Amniotic stem cell (primary cell): ENCODE measurements around the gene RNF224.
"Not testable (repeated sequence)": the region's sequence is repeated elsewhere in the genome, so short reads cannot be mapped to it uniquely, and the experiment has no call there.

Source experiments
- DNase-seq: peaks from one replicate; lab custom pipeline; 2025; lab: John Stamatoyannopoulos, UW

The RNF224 gene

DNA sequence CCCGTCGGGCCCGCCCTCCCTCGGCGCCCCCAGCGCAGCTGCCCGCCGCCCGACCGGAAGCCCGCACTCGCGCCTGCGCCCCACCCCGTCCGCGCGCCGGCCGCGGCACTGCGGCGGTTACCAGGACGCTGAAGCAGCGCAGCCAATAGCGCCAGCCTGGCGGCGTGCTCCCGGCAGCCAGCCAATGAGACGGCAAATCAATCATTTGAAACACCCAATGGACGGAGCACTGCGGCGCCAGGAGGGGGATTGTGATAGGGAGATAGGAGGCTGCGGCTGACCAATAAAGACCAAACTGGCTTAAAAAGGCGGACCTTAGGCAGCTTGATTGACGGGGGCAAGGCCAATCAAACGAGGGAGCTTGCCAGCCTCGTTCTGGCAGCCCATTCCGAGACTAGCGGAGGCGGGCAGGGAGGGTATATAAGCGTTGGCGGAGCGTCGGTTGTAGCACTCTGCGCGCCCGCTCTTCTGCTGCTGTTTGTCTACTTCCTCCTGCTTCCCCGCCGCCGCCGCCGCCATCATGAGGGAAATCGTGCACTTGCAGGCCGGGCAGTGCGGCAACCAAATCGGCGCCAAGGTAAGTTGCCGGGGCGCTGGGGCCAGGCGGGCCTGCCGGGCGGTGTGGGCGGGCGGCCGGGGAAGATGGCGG is 13.7 kb downstream of the RNF224 start, which contains the start of gene TUBB4B:
Gene TUBB4B, plus strand, starts transcription at position 447 of the 649 bp plus-strand sequence. Its CDS starts 74 bp downstream, at position 521.
- peak; percentile 99 for DNase-seq

GRCh38 chr9:137241490-137242268 is 14.4 kb downstream of the RNF224 start:
- peak; percentile 31 for DNase-seq

GRCh38 chr9:137242269-137243203 is 15.2 kb downstream of the RNF224 start:
- no peak for DNase-seq

DNA sequence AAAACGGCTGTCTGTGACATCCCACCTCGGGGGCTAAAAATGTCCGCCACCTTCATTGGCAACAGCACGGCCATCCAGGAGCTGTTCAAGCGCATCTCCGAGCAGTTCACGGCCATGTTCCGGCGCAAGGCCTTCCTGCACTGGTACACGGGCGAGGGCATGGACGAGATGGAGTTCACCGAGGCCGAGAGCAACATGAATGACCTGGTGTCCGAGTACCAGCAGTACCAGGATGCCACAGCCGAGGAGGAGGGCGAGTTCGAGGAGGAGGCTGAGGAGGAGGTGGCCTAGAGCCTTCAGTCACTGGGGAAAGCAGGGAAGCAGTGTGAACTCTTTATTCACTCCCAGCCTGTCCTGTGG is 15.9 kb downstream of the RNF224 start:
- DNase-seq = not testable (repeated sequence)

DNA sequence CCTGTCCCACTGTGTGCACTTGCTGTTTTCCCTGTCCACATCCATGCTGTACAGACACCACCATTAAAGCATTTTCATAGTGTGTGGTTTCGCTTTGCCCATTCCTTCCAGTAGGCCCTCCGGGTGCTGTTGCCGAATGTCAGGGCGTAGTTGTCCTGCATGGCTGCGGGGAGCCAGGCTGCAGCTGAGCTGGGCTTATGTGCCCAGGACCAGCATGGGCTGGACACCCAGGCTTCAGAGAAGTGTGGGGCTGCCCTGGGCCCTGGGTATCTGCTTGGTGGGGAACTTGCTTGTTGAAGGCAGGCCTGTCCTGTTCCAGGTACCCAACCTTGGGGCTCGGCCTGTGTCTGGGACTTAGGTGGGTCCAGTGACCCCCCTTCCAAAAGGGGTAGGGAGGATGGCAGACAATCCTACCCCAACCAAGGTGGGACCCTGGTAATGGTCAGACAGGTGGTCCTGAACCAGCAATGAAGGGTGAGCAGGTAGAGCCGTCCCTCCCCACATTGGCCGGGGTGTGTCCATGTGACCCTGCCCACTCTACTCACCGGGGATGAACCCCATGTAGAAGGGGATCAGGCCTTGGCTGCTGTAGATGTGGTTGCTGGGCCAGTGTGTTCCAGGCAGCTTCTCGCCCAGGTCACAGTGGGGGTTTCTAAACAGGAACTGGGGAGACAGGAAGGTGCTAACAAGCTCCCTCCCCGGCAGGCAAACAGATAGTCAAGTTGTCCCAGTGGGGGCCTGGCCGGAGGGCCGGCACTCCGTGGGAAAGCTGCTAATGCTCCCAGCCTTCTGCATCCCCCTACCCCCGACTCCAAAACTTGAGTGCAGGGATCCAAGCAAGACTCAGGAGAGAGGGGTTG is 16.6 kb downstream of the RNF224 start:
- DNase-seq = no peak

DNA sequence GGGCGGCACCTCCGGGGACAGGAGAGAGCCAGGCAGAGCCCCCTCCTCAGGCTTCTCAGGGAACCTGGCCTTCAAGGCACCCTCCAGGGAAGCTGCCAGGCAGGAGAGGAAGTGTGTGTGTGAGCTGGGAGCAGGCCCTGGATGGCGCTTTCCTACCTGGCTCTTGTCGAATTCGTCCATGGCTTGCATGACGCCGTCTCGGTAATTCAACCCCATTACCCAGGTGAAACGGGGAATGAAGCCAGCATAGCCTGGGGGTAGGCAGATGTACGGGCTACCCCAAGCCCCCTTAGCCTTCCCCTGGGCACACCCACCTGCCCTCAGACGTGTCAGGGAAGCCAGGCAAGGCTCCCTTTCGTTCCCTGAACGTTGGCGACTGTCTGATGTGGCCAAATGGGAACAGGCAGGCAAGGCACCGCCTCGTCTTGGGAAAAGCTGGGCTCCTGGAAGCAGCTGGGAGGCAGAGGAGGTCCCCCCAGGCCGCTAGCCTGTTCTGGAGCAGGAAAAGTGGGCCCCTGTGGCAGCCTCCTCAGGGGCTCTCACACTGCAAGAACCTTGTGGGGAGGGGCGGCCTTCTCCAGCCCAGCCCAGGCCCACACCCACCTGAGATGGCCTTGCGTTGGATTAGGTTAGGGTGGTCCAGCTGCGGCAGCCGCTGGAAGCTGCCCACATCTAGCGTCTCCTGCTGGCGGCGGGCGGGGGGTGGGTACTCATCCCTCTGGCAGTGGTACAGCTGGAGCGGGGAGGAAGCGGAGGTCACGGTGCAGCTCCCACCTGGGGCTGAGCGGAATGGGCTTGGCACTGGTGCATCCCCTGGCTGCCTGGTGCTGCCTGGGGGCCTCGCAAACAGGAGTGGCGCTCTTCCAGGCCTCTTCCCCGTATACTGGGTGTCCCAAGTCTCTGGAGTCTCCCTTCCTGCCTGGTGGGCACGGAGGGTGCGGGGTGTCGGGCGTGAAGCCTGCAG is 17.5 kb downstream of the RNF224 start:
- no peak for DNase-seq

- no peak for DNase-seq
Observed at GRCh38 chr9:137245450-137246421, 18.4 kb downstream of the RNF224 start.

DNA sequence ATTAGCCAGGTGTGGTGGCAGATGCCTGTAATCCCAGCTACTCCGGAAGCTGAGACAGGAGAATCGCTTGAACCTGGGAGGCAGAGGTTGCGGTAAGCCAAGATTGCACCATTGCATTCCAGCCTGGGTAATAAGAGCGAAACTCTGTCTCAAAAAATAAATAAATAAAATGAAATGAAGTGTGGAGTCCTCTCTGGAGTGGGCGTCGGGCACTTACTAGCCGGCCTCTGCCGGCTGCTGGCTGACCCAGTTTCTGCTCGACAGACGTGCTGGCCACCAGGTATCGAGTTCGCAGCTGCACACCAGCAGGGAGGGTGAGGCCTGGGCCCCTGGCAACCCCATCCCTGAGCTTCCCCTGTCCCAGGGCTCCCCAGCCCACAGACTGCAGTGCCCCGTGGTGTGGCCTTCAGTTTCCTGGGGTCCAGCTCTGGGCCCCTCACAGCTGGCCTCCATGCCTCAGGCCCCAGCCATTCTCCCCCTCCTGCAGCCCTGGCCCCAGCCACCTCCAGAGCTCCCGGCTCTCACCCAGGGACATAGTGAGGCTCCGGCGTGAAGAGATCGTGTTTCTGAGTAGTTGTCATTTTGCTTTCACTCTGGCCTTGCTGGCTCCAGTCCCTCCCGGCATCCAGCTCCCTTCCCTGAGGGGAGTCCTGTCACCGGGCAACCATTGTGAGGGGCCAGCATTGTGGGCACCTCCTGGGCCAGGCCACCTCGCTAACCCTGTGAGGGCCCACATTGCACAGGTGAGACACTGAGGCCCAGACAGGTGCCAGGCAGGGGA is 20.0 kb downstream of the RNF224 start:
- no peak for DNase-seq

GRCh38 chr9:137247916-137248175 is 20.5 kb downstream of the RNF224 start:
- no peak for DNase-seq

GRCh38 chr9:137250329-137251193 is 23.3 kb downstream of the RNF224 start:
- DNase-seq = no peak

GRCh38 chr9:137251194-137251461 is 23.8 kb downstream of the RNF224 start, which contains the start of gene STPG3:
STPG3 (plus strand) TSS chr9:137251286; CDS start chr9:137251287, 1 bp downstream.
- DNase-seq = no peak

DNA sequence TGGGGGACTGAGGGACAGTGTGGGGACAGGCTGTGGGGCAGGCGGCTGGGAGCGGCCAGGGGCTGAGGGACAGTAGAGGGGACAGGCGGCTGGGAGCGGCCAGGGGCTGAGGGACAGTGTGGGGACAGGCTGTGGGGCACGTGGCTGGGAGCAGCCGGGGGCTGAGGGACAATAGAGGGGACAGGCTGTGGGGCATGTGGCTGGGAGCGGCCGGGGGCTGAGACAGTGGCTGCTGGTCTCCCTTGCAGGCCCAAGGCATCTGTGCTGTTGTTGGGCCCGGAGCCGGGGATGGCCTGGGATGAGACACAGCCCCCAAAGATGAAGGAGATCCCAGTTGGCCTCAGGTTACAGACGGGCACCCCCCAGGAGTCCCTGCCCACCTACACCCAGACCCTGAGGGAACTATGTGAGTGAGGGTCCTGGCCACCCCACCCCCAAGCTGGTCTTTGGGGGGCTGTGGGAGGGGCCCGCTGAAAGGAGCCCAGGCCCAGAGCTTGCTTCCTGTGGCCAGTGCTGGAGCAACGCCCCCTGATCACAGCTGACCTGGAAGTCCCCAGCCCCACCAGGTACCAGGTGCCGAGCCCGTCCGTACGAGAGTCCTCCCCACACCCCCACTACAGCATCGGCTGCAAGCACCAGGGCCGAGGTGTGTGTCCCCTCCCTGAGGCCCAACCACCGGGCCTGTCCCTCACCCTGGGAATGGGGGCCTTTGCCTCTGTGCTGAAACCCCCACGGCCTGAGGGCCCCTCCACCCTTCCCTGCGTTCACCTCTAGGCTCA is 24.4 kb downstream of the RNF224 start:
- no peak for DNase-seq

DNA sequence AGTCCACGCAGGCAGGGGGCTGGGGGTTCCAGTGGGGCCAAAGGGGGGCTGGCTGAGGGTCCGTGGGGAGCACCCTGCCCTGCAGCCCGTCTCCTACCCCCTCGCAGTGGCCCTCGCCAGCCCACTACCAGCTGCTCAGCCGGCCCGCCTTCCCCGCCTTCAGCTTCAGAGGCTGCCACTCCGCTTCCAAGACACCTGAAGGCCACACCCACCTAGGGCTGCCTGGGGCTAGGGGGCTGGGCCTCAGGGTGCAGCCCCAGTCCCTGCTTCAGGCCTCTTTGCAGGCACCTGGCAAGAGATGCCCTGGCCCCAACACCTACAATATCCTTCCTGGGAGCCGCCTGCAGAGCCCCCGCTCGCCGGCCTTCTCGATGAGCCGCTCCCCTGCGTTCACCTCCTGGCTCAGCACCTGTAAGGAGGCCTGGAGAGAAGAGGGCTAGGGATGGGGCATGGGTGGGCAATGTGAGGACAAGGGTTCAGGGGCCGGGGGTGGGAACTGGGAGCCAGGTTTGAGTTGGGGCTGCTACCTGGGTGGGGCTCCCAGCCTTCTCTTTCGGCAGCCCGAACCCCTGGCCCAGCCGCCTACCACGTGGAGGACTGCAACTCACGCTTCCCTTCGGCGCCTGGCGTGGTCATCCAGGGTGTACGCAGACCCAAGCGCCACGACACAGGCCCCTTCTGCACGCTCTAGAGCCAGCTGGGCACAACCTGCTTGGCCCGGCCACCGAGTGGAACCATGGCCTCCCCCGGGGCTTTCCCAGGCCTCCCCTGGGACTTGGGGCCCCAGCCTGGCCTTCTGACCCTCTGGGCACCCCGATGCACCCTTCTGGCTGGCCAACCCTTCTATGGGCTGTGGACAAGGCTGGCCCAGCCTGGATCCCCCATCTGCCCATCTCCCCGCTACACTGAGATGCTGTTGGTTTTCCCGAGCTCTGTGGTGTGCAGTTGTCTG is 25.5 kb downstream of the RNF224 start:
- DNase-seq = no peak

DNA sequence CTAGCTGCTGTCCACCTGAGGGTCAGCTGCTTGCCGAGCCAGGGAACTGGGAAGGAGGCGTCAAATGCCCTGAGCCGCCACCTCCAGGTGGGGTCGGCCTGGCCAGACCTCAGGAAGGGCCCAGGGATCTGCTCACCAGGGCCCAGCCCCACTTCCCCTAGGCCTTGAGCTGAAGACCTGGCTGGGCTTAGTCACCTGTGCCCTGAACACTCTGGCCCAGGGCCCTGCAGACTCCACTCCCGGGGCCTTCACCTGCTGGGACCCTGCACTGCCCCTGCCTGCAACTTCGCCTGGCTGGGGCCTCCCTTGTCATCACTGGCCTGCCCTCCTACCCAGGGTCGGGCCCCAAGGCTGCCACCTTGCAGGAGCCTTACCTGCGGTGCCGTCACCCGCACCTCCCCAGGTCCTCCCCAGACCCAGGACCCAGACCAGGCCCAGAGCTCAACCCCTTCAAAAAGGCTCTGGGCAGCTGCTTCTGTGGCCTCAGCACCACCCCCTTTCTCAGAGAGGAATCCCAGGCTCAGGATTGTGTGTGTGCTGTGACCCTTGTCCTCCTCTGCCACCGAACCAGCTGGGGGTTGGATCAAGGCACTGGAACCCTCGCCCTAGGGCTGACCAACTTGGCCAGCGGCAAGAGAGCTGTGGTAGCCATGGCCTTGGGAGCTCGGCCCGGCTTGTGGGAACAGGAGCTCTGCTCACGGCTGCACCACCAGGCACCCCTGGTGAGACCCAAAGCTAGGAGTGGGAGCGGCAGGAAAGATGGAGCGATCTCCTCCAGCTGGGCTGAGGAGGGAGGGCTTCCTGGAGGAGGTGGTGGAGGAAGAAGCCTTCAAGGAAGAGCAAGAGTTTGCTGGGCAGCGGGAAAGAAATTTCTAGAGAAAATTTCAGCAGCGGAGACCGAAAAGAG is 26.7 kb downstream of the RNF224 start:
- no peak for DNase-seq
